Measurements from ENCODE around the gene LENG9.
"Not testable (repeated sequence)": the region's sequence is repeated elsewhere in the genome, so short reads cannot be mapped to it uniquely, and the experiment has no call there.

LENG9 gene

GRCh38 chr19:54459282-54460229 lies 4.0 kb downstream of the LENG9 start:
- no peak for DNase-seq (ENCODE audit: low read depth)

- no peak for DNase-seq (ENCODE audit: low read depth)
These were observed 4.8 kb downstream of the LENG9 start for GRCh38 chr19:54458648-54459281.

- DNase-seq (ENCODE audit: low read depth): no peak
These were observed 5.6 kb downstream of the LENG9 start for GRCh38 chr19:54457773-54458647.

DNA sequence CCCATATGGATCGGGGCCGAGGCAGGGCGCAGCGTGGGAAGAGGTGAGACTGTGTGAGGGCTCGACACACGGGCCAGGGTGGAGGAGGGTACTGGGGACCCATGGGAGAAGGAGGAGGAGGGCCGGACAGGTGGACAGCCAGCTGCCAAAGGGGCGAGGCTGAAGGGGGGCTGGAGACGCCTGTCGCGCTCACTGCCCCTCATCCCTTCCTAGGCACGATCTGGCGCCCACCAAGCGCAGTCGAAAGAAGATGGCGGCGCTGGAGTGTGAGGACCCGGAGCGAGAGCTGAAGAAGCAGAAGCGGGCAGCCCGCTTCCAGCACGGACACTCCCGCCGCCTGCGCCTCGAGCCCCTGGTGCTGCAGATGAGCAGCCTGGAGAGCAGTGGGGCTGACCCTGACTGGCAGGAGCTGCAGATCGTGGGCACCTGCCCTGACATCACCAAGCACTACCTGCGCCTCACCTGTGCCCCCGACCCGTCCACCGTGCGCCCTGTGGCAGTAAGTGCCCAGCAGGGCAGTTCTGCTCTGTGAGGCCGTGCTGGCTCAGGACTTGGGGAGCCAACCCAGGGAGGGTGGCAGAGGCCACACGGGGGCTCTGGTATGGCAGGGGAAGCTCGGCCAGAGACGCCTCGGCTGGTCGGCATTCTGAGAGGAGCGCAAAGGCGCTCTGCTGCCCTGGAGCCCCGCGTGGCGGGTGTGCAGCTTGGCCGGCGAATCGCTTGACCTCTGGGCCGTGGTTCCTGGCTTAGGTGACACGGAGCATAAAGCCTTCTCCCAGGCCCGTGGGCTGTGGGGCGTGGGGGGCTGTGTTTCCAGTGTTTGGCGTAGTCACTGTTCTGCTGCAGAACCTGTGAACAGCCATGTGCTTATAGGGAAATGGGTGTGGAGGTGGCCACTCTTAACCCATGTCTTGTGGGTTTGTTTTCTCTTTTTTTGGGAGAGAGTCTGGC lies 6.9 kb downstream of the LENG9 start:
- no peak for DNase-seq (ENCODE audit: low read depth)

DNA sequence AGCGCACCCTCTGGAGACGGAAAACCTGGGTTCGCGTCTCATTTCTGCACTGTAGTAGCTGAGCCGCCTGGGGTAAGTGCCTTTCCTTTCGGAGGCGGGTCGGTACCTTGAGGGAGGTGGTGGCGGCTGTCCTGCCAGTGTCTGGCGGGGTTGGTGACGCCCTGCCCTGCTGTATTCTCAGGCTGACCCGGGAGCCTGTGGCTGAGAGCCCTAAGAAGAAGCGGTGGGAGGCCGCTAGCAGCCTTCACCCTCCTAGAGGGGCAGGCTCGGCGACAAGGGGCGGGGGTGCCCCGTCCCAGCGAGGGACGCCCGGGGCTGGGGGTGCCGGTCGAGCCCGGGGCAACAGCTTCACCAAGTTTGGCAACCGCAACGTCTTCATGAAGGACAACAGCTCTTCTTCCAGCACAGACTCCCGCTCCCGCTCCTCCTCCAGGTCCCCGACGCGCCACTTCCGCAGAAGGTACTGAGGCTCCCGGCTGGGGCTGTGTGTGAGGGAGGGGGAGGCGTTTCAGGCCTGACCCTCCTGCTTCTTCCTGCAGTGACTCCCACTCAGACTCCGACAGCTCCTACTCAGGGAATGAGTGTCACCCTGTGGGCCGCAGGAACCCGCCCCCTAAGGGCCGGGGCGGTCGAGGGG lies 7.7 kb downstream of the LENG9 start:
- no peak for DNase-seq (ENCODE audit: low read depth)

- no peak for DNase-seq (ENCODE audit: low read depth)
These were observed 8.6 kb downstream of the LENG9 start for GRCh38 chr19:54454781-54455675.

DNA sequence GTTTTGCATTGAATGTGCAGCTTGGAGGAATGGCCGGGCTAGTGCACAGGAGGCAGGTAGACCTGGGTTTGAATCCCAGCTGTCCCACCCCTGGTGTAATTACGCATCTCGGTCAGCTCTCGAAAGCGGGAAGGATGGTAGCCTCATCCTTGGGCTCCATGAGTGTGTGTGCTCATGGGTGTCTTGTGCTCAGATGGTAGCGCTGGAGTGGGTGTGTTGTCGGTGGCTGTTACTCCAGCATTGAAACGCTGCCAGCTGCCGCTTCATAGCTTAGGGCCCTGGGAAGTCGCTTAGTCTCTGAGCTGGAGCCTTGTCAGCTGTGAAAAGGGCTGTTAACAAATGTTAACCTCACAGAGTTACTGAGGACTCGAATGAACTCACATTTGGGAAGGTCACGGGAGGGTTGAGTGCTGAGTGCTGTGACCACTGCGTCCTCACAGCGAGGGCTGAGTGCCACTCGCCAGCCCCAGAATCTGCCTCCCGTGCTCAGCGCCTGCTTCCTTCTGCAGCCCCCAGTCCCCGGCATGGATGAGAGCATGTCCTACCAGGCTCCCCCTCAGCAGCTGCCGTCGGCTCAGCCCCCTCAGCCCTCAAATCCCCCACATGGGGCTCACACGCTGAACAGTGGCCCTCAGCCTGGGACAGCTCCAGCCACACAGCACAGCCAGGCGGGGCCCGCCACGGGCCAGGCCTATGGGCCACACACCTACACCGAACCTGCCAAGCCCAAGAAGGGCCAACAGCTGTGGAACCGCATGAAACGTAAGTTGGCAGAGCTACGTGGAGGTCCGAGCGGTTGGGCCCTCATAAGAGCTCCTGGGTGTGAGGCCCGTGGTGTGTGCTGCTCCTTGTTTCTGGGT lies 9.4 kb downstream of the LENG9 start:
- DNase-seq (ENCODE audit: low read depth): no peak

- no peak for DNase-seq (ENCODE audit: low read depth)
These were observed 11.0 kb downstream of the LENG9 start for GRCh38 chr19:54452626-54453025.

- DNase-seq (ENCODE audit: low read depth): no peak
These were observed 11.6 kb downstream of the LENG9 start for GRCh38 chr19:54451997-54452396.

DNA sequence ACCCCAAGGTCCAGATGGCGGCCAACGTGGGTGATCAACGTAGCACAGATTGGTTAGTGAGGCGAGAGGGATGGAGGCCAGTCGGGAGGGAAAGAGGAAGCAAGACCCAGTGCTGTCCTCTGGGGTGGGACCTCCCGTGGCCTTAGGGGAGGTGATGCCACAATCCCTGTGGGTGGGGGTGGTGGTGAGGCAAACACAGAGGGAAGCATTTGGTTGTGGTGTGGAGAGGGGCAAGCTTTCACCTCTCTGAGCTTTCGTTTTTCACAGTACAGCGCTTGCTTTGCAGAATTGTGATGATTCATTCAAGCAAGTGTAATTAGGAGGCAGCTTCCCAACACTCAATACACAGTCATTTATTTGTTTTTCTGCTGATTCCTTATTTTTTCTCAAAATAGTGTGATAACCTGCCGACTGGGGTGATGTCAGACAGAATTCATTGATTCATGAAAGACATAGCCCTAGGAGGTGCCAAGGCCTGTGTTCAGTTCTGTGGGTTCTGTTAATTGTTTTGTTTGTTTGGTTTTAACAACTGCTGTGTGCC lies 12.2 kb downstream of the LENG9 start:
- DNase-seq (ENCODE audit: low read depth): no peak

DNA sequence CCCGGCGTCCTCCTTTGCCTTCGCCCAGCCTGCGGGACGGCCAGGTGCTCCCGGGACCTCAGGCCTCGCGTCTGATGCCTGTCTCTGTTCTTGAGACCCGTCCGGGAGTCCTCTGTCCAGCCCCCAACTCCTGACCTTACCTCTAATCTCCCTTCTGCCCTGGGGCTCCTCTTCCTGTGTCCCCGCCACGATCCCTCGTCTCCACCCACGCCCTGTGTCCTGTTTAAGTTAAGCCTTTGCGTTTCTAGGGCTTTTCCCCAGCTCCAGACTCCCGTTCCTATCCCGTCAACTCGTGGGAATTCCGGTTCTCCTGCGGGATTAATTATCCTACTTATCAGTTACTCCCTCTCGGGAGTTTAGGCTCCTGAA lies 13.9 kb downstream of the LENG9 start:
- no peak for DNase-seq (ENCODE audit: low read depth)

GRCh38 chr19:54448774-54449700 lies 14.5 kb downstream of the LENG9 start, which contains the start of gene LENG8:
TSS of gene LENG8 (plus strand) at chr19:54449199. CDS start at chr19:54451345, 2,146 bp downstream.
- DNase-seq (ENCODE audit: low read depth): peak; percentile 87

GRCh38 chr19:54448040-54448773 lies 15.4 kb downstream of the LENG9 start:
- peak; percentile 33 for DNase-seq (ENCODE audit: low read depth)

GRCh38 chr19:54446349-54446748 lies 17.2 kb downstream of the LENG9 start:
- DNase-seq (ENCODE audit: low read depth): not testable (repeated sequence)

- no peak for DNase-seq (ENCODE audit: low read depth)
These were observed 18.8 kb downstream of the LENG9 start for GRCh38 chr19:54444737-54445136.

GRCh38 chr19:54440641-54441040 lies 22.9 kb downstream of the LENG9 start:
- DNase-seq (ENCODE audit: low read depth): no peak
